ENCODE results near the gene MEG3.

MEG3 gene

GRCh38 chr14:100880271-100881101, 54.6 kb downstream of the MEG3 start:
- Histone ChIP-seq H3K79me2 (ENCODE audit: insufficient read depth, low read length) (no peaks in the 10 kb centered on the region), H4K20me1 (ENCODE audit: low read depth, low read length) (no peaks in the 10 kb centered on the region), H3K9ac (ENCODE audit: low read length) (no peak overlapping the region), H3K36me3 (ENCODE audit: low read length) (no peaks in the 10 kb centered on the region), H3F3A (ENCODE audit: insufficient read depth) (no peaks in the 10 kb centered on the region), H3K27ac (ENCODE audit: low read depth, low read length) (no peak overlapping the region), H2AFZ (ENCODE audit: low read depth, low read length, severe bottlenecking) (no peak overlapping the region), H3K27me3 (ENCODE audit: low read length) (no peaks in the 10 kb centered on the region), H3K9me3 (ENCODE audit: insufficient read depth, low read length) (no peaks in the 10 kb centered on the region), H3K4me2 (ENCODE audit: low read depth, low read length, poor library complexity, severe bottlenecking) (no peak overlapping the region), H3K4me3 (ENCODE audit: insufficient read depth, low read length, poor library complexity, severe bottlenecking) (no peak overlapping the region), H3K9me2 (replicated peaks; ENCODE audit: insufficient read depth, low read length) (no peaks in the 10 kb centered on the region)
- no peak for TF ChIP-seq EZH2phosphoT487 (conservative IDR thresholded peaks at IDR 0.05; ENCODE audit: low read length)
- no peak for TF ChIP-seq CTCF (IDR thresholded peaks at IDR 0.05; ENCODE audit: insufficient read depth, low read length, poor library complexity, severe bottlenecking)

GRCh38 chr14:100881211-100882025, 55.5 kb downstream of the MEG3 start:
- Histone ChIP-seq H3K9ac (ENCODE audit: low read length) (no peak overlapping the region), H3K9me2 (replicated peaks; ENCODE audit: insufficient read depth, low read length) (no peaks in the 10 kb centered on the region), H3K36me3 (ENCODE audit: low read length) (no peaks in the 10 kb centered on the region), H3K79me2 (ENCODE audit: insufficient read depth, low read length) (no peaks in the 10 kb centered on the region), H3K4me3 (ENCODE audit: insufficient read depth, low read length, poor library complexity, severe bottlenecking) (no peak overlapping the region), H3K27ac (ENCODE audit: low read depth, low read length) (no peak overlapping the region), H4K20me1 (ENCODE audit: low read depth, low read length) (no peaks in the 10 kb centered on the region), H3K27me3 (ENCODE audit: low read length) (no peaks in the 10 kb centered on the region), H2AFZ (ENCODE audit: low read depth, low read length, severe bottlenecking) (no peak overlapping the region), H3F3A (ENCODE audit: insufficient read depth) (no peaks in the 10 kb centered on the region), H3K9me3 (ENCODE audit: insufficient read depth, low read length) (no peaks in the 10 kb centered on the region), H3K4me2 (ENCODE audit: low read depth, low read length, poor library complexity, severe bottlenecking) (no peak overlapping the region)
- TF ChIP-seq EZH2phosphoT487 (conservative IDR thresholded peaks at IDR 0.05; ENCODE audit: low read length) (no peak), CTCF (IDR thresholded peaks at IDR 0.05; ENCODE audit: insufficient read depth, low read length, poor library complexity, severe bottlenecking) (no peak)

GRCh38 chr14:100882026-100882967, 56.4 kb downstream of the MEG3 start:
- no peak overlapping the region for H2AFZ ChIP-seq (ENCODE audit: low read depth, low read length, severe bottlenecking)
- H3K27me3 ChIP-seq (ENCODE audit: low read length): no peaks in the 10 kb centered on the region
- no peaks in the 10 kb centered on the region for H3K36me3 ChIP-seq (ENCODE audit: low read length)
- H3K4me2 ChIP-seq (ENCODE audit: low read depth, low read length, poor library complexity, severe bottlenecking): no peak overlapping the region
- no peaks in the 10 kb centered on the region for H3K79me2 ChIP-seq (ENCODE audit: insufficient read depth, low read length)
- no peaks in the 10 kb centered on the region for H3K9me2 ChIP-seq (replicated peaks; ENCODE audit: insufficient read depth, low read length)
- no peak overlapping the region for H3K27ac ChIP-seq (ENCODE audit: low read depth, low read length)
- H4K20me1 ChIP-seq (ENCODE audit: low read depth, low read length): no peaks in the 10 kb centered on the region
- no peak overlapping the region for H3K9ac ChIP-seq (ENCODE audit: low read length)
- H3K9me3 ChIP-seq (ENCODE audit: insufficient read depth, low read length): no peaks in the 10 kb centered on the region
- TF ChIP-seq CTCF (IDR thresholded peaks at IDR 0.05; ENCODE audit: insufficient read depth, low read length, poor library complexity, severe bottlenecking) (no peak), EZH2phosphoT487 (conservative IDR thresholded peaks at IDR 0.05; ENCODE audit: low read length) (no peak)
- no peaks in the 10 kb centered on the region for H3F3A ChIP-seq (ENCODE audit: insufficient read depth)
- H3K4me3 ChIP-seq (ENCODE audit: insufficient read depth, low read length, poor library complexity, severe bottlenecking): no peak overlapping the region
